ENCODE data around the gene CCSAP.
"Not testable (repeated sequence)": the region's sequence is repeated elsewhere in the genome, so short reads cannot be mapped to it uniquely, and the experiment has no call there.

The CCSAP gene

DNA sequence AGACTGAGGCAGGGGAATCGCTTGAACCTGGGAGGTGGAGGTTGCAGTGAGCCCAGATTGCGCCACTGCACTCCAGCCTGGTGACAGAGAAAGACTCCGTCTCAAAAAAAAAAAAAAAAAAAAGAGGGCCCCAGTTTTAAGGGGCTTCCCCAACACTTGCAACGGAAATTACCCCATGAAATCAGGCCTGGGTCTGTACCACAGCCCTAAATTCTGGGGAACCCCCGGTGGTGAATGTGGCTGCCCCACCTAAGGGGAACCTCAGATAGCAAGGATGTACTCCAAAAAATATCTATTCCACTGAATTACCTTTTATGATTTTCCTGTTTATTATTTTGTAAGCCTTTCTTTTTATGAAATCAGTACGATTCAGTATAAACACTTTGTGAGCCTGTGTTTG, 15.1 kb downstream of the CCSAP start:
- 98% methylated on average over 6 of the region's 6 CpGs for WGBS
- H2BK12ac ChIP-seq (ENCODE audit: low read length in 2 of 2); H3K4me1 ChIP-seq (ENCODE audit: control insufficient read depth, insufficient read depth, low read depth, low read length); H3K9me3 ChIP-seq (ENCODE audit: control insufficient read depth, low read length); H3K18ac ChIP-seq (ENCODE audit: low read depth in 1 of 2, low read length in 2 of 2); H2BK15ac ChIP-seq (ENCODE audit: low read depth, poor library complexity, severe bottlenecking); H3K9ac ChIP-seq (ENCODE audit: low read length); DNase-seq; H2AK5ac ChIP-seq (ENCODE audit: low read length, severe bottlenecking); H2BK5ac ChIP-seq (ENCODE audit: low read depth, low read length, poor library complexity, severe bottlenecking); H4K91ac ChIP-seq (ENCODE audit: low read length); H4K8ac ChIP-seq (ENCODE audit: low read length); H3K27me3 ChIP-seq (ENCODE audit: control insufficient read depth in 1 of 2, insufficient read depth in 1 of 2, low read length in 2 of 2); H2BK120ac ChIP-seq (ENCODE audit: low read depth, low read length); H3K4me2 ChIP-seq (ENCODE audit: low read length, poor library complexity, severe bottlenecking); H3K4me3 ChIP-seq (ENCODE audit: insufficient read depth in 1 of 2, low read depth in 1 of 2, low read length in 2 of 2); H3K14ac ChIP-seq (ENCODE audit: low read length in 2 of 2); H3K23ac ChIP-seq (ENCODE audit: low read length in 2 of 2); H2AFZ ChIP-seq (ENCODE audit: low read depth, low read length); H3K4ac ChIP-seq (ENCODE audit: low read depth in 1 of 2, low read length in 2 of 2); H3K27ac ChIP-seq (ENCODE audit: low read length, poor library complexity, severe bottlenecking): not testable (repeated sequence)
- Histone ChIP-seq H3K79me1 (replicated peaks; ENCODE audit: low read length, poor library complexity, severe bottlenecking) (peaks cover 24% of the 10 kb centered on the region), H3K36me3 (ENCODE audit: control insufficient read depth in 1 of 2, insufficient read depth in 2 of 2, low read depth in 1 of 2, low read length in 2 of 2) (peaks cover 5 to 28% of the 10 kb centered on the region in 2 experiments)

DNA sequence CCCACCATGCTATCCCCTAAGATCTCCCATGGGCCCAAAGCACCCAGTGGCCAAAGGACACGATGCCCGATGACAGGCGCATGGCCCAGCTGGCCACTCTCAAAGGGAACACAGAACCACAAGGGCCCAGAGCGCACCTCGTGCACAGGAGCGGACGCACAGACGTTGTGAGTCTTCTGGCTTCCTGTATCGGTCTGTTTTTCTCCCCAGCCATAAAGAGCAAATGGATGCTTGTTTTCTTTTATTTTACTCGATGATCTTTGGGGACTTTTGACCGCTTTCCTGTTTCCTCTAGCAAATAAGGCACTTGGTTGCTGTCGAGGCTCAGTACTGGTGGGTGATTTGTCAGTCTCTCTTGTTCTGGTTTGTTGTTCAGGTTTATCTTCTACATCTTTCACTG, 16.2 kb downstream of the CCSAP start:
- Histone ChIP-seq H3K9me3 (ENCODE audit: control insufficient read depth, low read length) (no peaks in the 10 kb centered on the region), H2BK12ac (ENCODE audit: low read length in 2 of 2) (no peak overlapping the region), H3K79me1 (replicated peaks; ENCODE audit: low read length, poor library complexity, severe bottlenecking) (peaks cover 24% of the 10 kb centered on the region), H2AFZ (ENCODE audit: low read depth, low read length) (no peak overlapping the region), H4K91ac (ENCODE audit: low read length) (no peak overlapping the region), H3K4me2 (ENCODE audit: low read length, poor library complexity, severe bottlenecking) (no peak overlapping the region), H3K14ac (ENCODE audit: low read length in 2 of 2) (no peak overlapping the region), H3K4me1 (ENCODE audit: control insufficient read depth, insufficient read depth, low read depth, low read length) (no peaks in the 10 kb centered on the region), H2AK5ac (ENCODE audit: low read length, severe bottlenecking) (no peak overlapping the region), H4K8ac (ENCODE audit: low read length) (no peak overlapping the region), H2BK5ac (ENCODE audit: low read depth, low read length, poor library complexity, severe bottlenecking) (no peak overlapping the region), H3K18ac (ENCODE audit: low read depth in 1 of 2, low read length in 2 of 2) (no peak overlapping the region), H3K4ac (ENCODE audit: low read depth in 1 of 2, low read length in 2 of 2) (no peak overlapping the region), H2BK15ac (ENCODE audit: low read depth, poor library complexity, severe bottlenecking) (no peak overlapping the region), H3K23ac (ENCODE audit: low read length in 2 of 2) (no peak overlapping the region), H3K9ac (ENCODE audit: low read length) (no peak overlapping the region), H3K27me3 (ENCODE audit: control insufficient read depth in 1 of 2, insufficient read depth in 1 of 2, low read length in 2 of 2) (no peaks in the 10 kb centered on the region), H3K27ac (ENCODE audit: low read length, poor library complexity, severe bottlenecking) (no peak overlapping the region), H3K36me3 (ENCODE audit: control insufficient read depth in 1 of 2, insufficient read depth in 2 of 2, low read depth in 1 of 2, low read length in 2 of 2) (peaks cover 5 to 36% of the 10 kb centered on the region in 2 experiments), H2BK120ac (ENCODE audit: low read depth, low read length) (no peak overlapping the region), H3K4me3 (ENCODE audit: insufficient read depth in 1 of 2, low read depth in 1 of 2, low read length in 2 of 2) (no peak overlapping the region)
- 98% methylated on average over 12 of the region's 12 CpGs for WGBS
- no peak for DNase-seq

DNA sequence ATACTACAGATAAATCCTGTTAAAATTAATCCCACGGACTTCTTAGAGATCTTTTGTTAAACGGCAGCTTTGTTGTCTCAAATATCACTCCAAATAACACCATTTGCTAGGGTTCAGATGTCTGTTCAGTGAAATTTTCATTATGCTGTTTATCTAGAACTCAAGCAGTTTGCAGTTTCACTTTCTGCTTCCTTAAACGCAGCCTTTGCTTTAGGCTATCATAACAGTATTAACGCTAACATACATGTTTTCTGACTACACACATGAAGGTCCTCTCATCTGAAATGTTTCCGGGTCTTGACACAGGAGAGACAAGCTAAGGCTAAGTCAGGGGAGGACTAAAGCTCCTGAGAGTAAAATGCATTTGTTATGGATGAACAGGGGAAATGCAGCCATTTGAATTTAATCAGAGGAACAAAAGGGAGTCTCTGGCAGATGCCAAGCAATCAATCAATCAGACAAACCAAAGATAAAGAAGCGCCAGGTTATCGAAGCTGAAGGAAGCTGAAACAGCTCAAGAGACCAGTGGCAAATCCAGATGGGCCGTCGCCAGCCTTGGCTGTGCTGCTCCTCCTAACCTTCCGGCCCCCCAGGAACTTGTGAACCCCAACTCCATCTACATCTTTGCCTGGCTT, 16.9 kb downstream of the CCSAP start:
- Histone ChIP-seq H2BK12ac (ENCODE audit: low read length in 2 of 2) (no peak overlapping the region), H2AK5ac (ENCODE audit: low read length, severe bottlenecking) (no peak overlapping the region), H3K9ac (ENCODE audit: low read length) (no peak overlapping the region), H3K18ac (ENCODE audit: low read depth in 1 of 2, low read length in 2 of 2) (no peak overlapping the region), H3K4ac (ENCODE audit: low read depth in 1 of 2, low read length in 2 of 2) (no peak overlapping the region), H3K9me3 (ENCODE audit: control insufficient read depth, low read length) (no peaks in the 10 kb centered on the region), H2BK120ac (ENCODE audit: low read depth, low read length) (no peak overlapping the region), H3K4me2 (ENCODE audit: low read length, poor library complexity, severe bottlenecking) (no peak overlapping the region), H4K91ac (ENCODE audit: low read length) (no peak overlapping the region), H4K8ac (ENCODE audit: low read length) (no peak overlapping the region), H3K23ac (ENCODE audit: low read length in 2 of 2) (no peak overlapping the region), H3K27ac (ENCODE audit: low read length, poor library complexity, severe bottlenecking) (no peak overlapping the region), H3K4me1 (ENCODE audit: control insufficient read depth, insufficient read depth, low read depth, low read length) (no peaks in the 10 kb centered on the region), H2BK15ac (ENCODE audit: low read depth, poor library complexity, severe bottlenecking) (no peak overlapping the region), H3K14ac (ENCODE audit: low read length in 2 of 2) (no peak overlapping the region), H2AFZ (ENCODE audit: low read depth, low read length) (no peak overlapping the region), H2BK5ac (ENCODE audit: low read depth, low read length, poor library complexity, severe bottlenecking) (no peak overlapping the region), H3K27me3 (ENCODE audit: control insufficient read depth in 1 of 2, insufficient read depth in 1 of 2, low read length in 2 of 2) (no peaks in the 10 kb centered on the region), H3K4me3 (ENCODE audit: insufficient read depth in 1 of 2, low read depth in 1 of 2, low read length in 2 of 2) (no peak overlapping the region), H3K79me1 (replicated peaks; ENCODE audit: low read length, poor library complexity, severe bottlenecking) (peaks cover 21% of the 10 kb centered on the region), H3K36me3 (ENCODE audit: control insufficient read depth in 1 of 2, insufficient read depth in 2 of 2, low read depth in 1 of 2, low read length in 2 of 2) (peaks cover 5 to 36% of the 10 kb centered on the region in 2 experiments)
- 90% methylated on average over 9 of the region's 10 CpGs for WGBS
- DNase-seq, result no peak

DNA sequence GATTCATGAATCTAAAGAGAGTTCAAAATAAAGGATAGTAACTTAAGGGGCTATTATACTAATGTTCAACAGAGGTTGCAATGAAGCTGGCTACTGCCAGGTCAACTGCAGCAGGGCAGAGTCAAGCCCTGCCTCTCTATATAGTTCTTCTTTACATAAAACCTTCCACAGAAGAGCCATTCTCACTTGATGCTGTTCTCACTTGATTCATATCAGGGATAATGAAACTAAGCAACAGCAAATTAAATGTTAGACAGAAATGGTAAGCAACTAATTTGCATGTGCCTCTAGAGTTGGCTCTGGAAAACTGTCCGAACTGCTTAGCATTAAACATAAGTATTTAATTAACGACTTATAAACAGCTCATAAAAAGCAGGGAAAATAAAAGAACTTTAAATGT, 17.4 kb downstream of the CCSAP start:
- Histone ChIP-seq H3K4ac (ENCODE audit: low read depth in 1 of 2, low read length in 2 of 2) (no peak overlapping the region), H3K36me3 (ENCODE audit: control insufficient read depth in 1 of 2, insufficient read depth in 2 of 2, low read depth in 1 of 2, low read length in 2 of 2) (peaks cover 5 to 39% of the 10 kb centered on the region in 2 experiments), H4K8ac (ENCODE audit: low read length) (no peak overlapping the region), H3K4me3 (ENCODE audit: insufficient read depth in 1 of 2, low read depth in 1 of 2, low read length in 2 of 2) (no peak overlapping the region), H4K91ac (ENCODE audit: low read length) (no peak overlapping the region), H2BK15ac (ENCODE audit: low read depth, poor library complexity, severe bottlenecking) (no peak overlapping the region), H3K79me1 (replicated peaks; ENCODE audit: low read length, poor library complexity, severe bottlenecking) (peaks cover 19% of the 10 kb centered on the region), H2BK12ac (ENCODE audit: low read length in 2 of 2) (no peak overlapping the region), H3K4me1 (ENCODE audit: control insufficient read depth, insufficient read depth, low read depth, low read length) (no peaks in the 10 kb centered on the region), H3K18ac (ENCODE audit: low read depth in 1 of 2, low read length in 2 of 2) (no peak overlapping the region), H2AK5ac (ENCODE audit: low read length, severe bottlenecking) (no peak overlapping the region), H3K4me2 (ENCODE audit: low read length, poor library complexity, severe bottlenecking) (no peak overlapping the region), H3K27me3 (ENCODE audit: control insufficient read depth in 1 of 2, insufficient read depth in 1 of 2, low read length in 2 of 2) (no peaks in the 10 kb centered on the region), H3K14ac (ENCODE audit: low read length in 2 of 2) (no peak overlapping the region), H3K9me3 (ENCODE audit: control insufficient read depth, low read length) (no peaks in the 10 kb centered on the region), H3K27ac (ENCODE audit: low read length, poor library complexity, severe bottlenecking) (no peak overlapping the region), H2BK5ac (ENCODE audit: low read depth, low read length, poor library complexity, severe bottlenecking) (no peak overlapping the region), H2BK120ac (ENCODE audit: low read depth, low read length) (no peak overlapping the region), H2AFZ (ENCODE audit: low read depth, low read length) (no peak overlapping the region), H3K9ac (ENCODE audit: low read length) (no peak overlapping the region), H3K23ac (ENCODE audit: low read length in 2 of 2) (no peak overlapping the region)
- 97% methylated on average over 2 of the region's 2 CpGs for WGBS
- no peak for DNase-seq
